ENCODE results near the gene ELP4. TPM values are rescaled to one million over a fixed set of nuclear protein-coding genes. Genes with fewer than 3 reads are reported as not detected.

ELP4 gene, protein sequence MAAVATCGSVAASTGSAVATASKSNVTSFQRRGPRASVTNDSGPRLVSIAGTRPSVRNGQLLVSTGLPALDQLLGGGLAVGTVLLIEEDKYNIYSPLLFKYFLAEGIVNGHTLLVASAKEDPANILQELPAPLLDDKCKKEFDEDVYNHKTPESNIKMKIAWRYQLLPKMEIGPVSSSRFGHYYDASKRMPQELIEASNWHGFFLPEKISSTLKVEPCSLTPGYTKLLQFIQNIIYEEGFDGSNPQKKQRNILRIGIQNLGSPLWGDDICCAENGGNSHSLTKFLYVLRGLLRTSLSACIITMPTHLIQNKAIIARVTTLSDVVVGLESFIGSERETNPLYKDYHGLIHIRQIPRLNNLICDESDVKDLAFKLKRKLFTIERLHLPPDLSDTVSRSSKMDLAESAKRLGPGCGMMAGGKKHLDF
- total RNA-seq (10 to 100 TPM; 15.9 to 22.2 (median 17.2) TPM), total RNA-seq (7.7 to 43.6 (median 26.3) reads per million in 29 experiments)
- total RNA-seq (2013) = 31.4 TPM

DNA sequence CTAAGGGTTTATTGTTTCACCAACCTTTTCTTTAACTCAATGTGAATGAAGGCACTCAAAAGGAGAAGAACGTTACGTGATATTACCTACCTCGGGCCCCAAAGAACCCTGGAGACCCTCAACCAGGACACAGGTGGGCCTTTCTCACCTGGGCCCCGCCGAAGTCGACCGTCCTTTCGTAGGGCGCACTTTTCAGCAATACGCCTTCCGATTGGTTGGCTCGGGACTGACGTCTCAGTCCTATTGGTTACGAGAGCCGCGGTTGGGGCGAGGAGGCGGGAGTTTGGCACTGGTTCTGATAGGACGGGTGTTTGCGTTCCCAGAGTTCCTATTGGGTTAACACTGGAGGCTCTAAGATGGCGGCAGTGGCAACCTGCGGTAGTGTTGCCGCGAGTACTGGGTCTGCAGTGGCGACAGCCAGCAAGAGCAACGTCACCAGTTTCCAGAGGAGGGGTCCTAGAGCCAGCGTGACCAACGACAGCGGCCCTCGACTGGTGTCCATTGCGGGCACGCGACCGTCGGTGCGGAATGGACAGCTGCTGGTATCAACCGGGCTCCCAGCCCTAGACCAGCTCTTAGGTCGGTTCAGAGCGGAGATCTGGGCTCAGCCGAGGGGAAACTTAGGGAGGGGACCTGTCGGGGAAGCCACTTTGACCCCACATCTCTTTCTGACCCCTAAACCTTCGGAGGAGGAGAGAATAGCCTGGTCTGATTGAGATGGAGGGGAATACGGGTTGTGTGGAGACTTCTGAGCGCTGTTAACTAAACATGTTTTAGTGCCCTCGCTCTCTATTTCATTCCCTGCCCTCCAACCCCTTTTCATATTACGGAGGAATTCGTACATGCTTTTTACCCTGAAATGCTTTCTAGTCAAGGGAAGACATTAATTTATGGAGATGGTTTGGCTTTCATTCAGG, at the start of gene ELP4, which contains the start of gene IMMP1L:
Gene ELP4 (plus strand): TSS at position 339 of the 917 bp plus-strand sequence. CDS start 18 bp downstream, at position 357.
Gene IMMP1L (minus strand): TSS at position 194 of the 917 bp plus-strand sequence. CDS start 46,346 bp downstream, outside the sequence.
- no peaks in the 10 kb centered on the region for H3K27me3 ChIP-seq (replicated peaks in 1 of 2; ENCODE audit: control insufficient read depth in 2 of 2, extremely low read depth in 1 of 2, insufficient read depth in 2 of 2, low read length in 1 of 2)
- peak within 1 kb of the TSS; percentile 93 to 98 (median 95) for H3K4me3 Mint-ChIP-seq
- no peaks in the 10 kb centered on the region for H3K27me3 Mint-ChIP-seq
- DNase-seq (peak; percentile 87 to 98 (median 94)), ATAC-seq (replicated peaks in 1 of 4) (peak; percentile 99 to 100 (median 99))
- CTCF ChIA-PET = no interaction called here
- H3K4me1 ChIP-seq (ENCODE audit: control insufficient read depth in 1 of 2, extremely low read depth in 1 of 2, insufficient read depth in 2 of 2, low read length in 2 of 2) = peaks cover 2 to 24% of the 10 kb centered on the region in 2 experiments
- H3K36me3 Mint-ChIP-seq = peaks cover 11% of the 10 kb centered on the region
- peak within 1 kb of the TSS; percentile 82 for H3K27ac ChIP-seq (ENCODE audit: low read length)
- peaks cover 0 to 6% of the 10 kb centered on the region in 2 donors for H3K36me3 ChIP-seq (ENCODE audit: control insufficient read depth in 2 of 2, extremely low read depth in 1 of 2, insufficient read depth in 1 of 2, low read length in 1 of 2)
- WGBS (ENCODE audit: insufficient coverage) = under 1% methylated on average over 36 of the region's 47 CpGs
- POLR2A ChIA-PET = interaction anchor here in 1 of 2 donors (0.5 kb wide), 1 partner anchor 331 kb away, joined by 6 read pairs; no protein-coding TSS in a partner anchor
- peaks cover 48 to 68% (median 53%) of the 10 kb centered on the region in 3 donors for H3K4me1 Mint-ChIP-seq
- no peaks in the 10 kb centered on the region for H3K9me3 Mint-ChIP-seq
- peak within 1 kb of the TSS; percentile 89 to 98 for H3K27ac Mint-ChIP-seq
- peak within 1 kb of the TSS; percentile 58 to 95 for H3K4me3 ChIP-seq (ENCODE audit: control insufficient read depth in 1 of 2, extremely low read depth in 1 of 2, low read length in 1 of 2)
- H3K9me3 ChIP-seq = no peaks in the 10 kb centered on the region

DNA sequence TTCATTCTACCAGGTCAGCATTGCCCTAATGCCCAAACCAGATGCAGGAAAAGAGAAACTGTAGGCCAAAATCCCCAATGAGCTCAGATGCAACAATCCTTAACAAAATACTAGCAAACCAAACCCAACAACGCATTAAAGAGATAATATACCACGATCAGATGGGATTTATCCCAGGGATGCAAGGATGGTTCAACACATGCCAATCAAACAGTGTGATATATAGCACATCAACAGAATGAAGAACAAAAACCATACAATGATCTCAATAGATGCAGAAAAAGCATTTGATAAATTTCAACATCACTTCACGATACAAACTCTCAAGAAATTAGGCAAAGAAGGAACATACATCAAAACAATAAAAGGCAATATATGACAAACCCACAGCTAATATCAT, 45.1 kb upstream of the ELP4 start:
- POLR2A ChIA-PET = no interaction called here
- no peak overlapping the region for H3K4me3 ChIP-seq (ENCODE audit: control insufficient read depth in 1 of 2, extremely low read depth in 1 of 2, low read length in 1 of 2)
- no peak for DNase-seq
- H3K27me3 ChIP-seq (replicated peaks in 1 of 2; ENCODE audit: control insufficient read depth in 2 of 2, extremely low read depth in 1 of 2, insufficient read depth in 2 of 2, low read length in 1 of 2) = no peaks in the 10 kb centered on the region
- Mint-ChIP-seq H3K9me3 (peaks cover 11 to 23% (median 13%) of the 10 kb centered on the region in 3 donors), H3K36me3 (peaks cover 56% of the 10 kb centered on the region), H3K27me3 (no peaks in the 10 kb centered on the region), H3K4me3 (no peak overlapping the region), H3K4me1 (peaks cover 1 to 11% (median 6%) of the 10 kb centered on the region in 3 donors), H3K27ac (no peak overlapping the region)
- no peak overlapping the region for H3K27ac ChIP-seq (ENCODE audit: low read length)
- CTCF ChIA-PET = no interaction called here
- 100% methylated on average over 2 of the region's 3 CpGs for WGBS (ENCODE audit: insufficient coverage)
- H3K4me1 ChIP-seq (ENCODE audit: control insufficient read depth in 1 of 2, extremely low read depth in 1 of 2, insufficient read depth in 2 of 2, low read length in 2 of 2) = no peaks in the 10 kb centered on the region
- H3K36me3 ChIP-seq (ENCODE audit: control insufficient read depth in 2 of 2, extremely low read depth in 1 of 2, insufficient read depth in 1 of 2, low read length in 1 of 2) = no peaks in the 10 kb centered on the region
- no peak for ATAC-seq (replicated peaks in 1 of 4)
- H3K9me3 ChIP-seq = peaks cover 10% of the 10 kb centered on the region

DNA sequence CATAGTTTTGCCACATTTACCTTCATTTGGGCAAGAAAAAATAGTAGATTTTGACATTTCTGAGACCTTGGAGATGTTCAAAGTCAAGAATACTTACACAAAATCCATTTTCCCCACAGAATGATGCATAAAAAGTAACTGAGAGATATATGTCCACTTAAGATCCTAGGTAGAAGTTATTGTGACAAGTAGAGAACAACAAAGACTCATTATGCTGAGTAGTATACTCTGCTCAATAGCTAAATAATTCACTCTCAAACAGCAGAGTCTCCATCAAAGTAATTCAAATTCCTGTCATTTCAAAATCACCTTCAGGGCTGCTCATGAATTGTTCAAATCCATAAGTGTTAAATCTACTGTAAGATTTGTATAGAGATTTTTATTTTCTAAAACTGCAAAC, 35.5 kb upstream of the ELP4 start:
- H3K4me3 Mint-ChIP-seq = no peak overlapping the region
- peaks cover 0 to 3% (median 3%) of the 10 kb centered on the region in 3 donors for H3K9me3 Mint-ChIP-seq
- CTCF ChIA-PET = no interaction called here
- Histone ChIP-seq H3K27ac (ENCODE audit: low read length) (no peak overlapping the region), H3K4me3 (ENCODE audit: control insufficient read depth in 1 of 2, extremely low read depth in 1 of 2, low read length in 1 of 2) (no peak overlapping the region), H3K9me3 (no peaks in the 10 kb centered on the region), H3K36me3 (ENCODE audit: control insufficient read depth in 2 of 2, extremely low read depth in 1 of 2, insufficient read depth in 1 of 2, low read length in 1 of 2) (no peaks in the 10 kb centered on the region), H3K27me3 (replicated peaks in 1 of 2; ENCODE audit: control insufficient read depth in 2 of 2, extremely low read depth in 1 of 2, insufficient read depth in 2 of 2, low read length in 1 of 2) (no peaks in the 10 kb centered on the region), H3K4me1 (ENCODE audit: control insufficient read depth in 1 of 2, extremely low read depth in 1 of 2, insufficient read depth in 2 of 2, low read length in 2 of 2) (no peaks in the 10 kb centered on the region)
- peaks cover 31% of the 10 kb centered on the region for H3K36me3 Mint-ChIP-seq
- no peaks in the 10 kb centered on the region for H3K27me3 Mint-ChIP-seq
- peaks cover 0 to 5% (median 1%) of the 10 kb centered on the region in 3 donors for H3K4me1 Mint-ChIP-seq
- DNase-seq (no peak), ATAC-seq (replicated peaks in 1 of 4) (no peak)
- no peak overlapping the region for H3K27ac Mint-ChIP-seq
- POLR2A ChIA-PET = no interaction called here

DNA sequence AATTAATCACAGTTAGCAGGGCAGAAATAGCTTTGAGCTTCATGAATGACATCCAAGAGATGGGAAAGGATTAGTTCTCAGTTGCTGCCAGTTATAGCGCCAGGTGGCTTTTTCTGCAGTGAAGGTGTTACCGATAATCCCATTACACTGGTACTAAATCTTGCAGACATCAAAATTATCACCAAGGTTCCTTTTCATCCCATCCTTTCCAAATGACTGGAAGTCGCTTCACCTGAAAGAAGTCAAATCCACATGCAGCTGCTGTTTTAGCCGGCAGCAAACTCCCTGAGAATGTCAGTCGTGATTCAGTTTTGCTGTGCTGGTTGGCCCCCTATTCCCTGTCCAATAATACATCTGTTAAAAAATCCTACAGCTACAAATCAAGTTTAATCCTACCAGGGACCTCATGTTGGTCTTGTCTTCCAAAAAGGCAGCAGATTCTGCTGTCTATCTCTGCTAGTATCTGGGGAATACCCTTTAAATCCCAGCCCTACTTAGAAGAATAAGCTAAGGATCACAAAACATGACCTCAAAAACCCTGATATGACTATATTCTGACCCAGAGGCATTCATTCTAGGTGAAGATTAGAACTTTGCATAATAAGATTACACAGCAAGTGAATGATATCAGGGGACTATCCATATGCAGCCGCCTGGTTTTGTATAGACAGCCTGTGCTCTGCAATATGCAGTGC, 31.9 kb upstream of the ELP4 start:
- Mint-ChIP-seq H3K9me3 (no peaks in the 10 kb centered on the region), H3K27ac (no peak overlapping the region), H3K36me3 (peaks cover 15% of the 10 kb centered on the region), H3K4me1 (peaks cover 4 to 17% (median 5%) of the 10 kb centered on the region in 3 donors), H3K4me3 (no peak overlapping the region), H3K27me3 (no peaks in the 10 kb centered on the region)
- no peak for DNase-seq
- CTCF ChIA-PET = interaction anchor here (0.5 to 0.7 kb wide), 2 partner anchors 77 to 759 kb away, joined by 3 read pairs; no protein-coding TSS in a partner anchor
- H3K4me1 ChIP-seq (ENCODE audit: control insufficient read depth in 1 of 2, extremely low read depth in 1 of 2, insufficient read depth in 2 of 2, low read length in 2 of 2) = no peaks in the 10 kb centered on the region
- no peak overlapping the region for H3K27ac ChIP-seq (ENCODE audit: low read length)
- H3K9me3 ChIP-seq = no peaks in the 10 kb centered on the region
- no peaks in the 10 kb centered on the region for H3K27me3 ChIP-seq (replicated peaks in 1 of 2; ENCODE audit: control insufficient read depth in 2 of 2, extremely low read depth in 1 of 2, insufficient read depth in 2 of 2, low read length in 1 of 2)
- POLR2A ChIA-PET = interaction anchor here in 1 of 2 donors (0.8 kb wide), 1 partner anchor 10 kb away, joined by 5 read pairs; no protein-coding TSS in a partner anchor
- no peaks in the 10 kb centered on the region for H3K36me3 ChIP-seq (ENCODE audit: control insufficient read depth in 2 of 2, extremely low read depth in 1 of 2, insufficient read depth in 1 of 2, low read length in 1 of 2)
- no peak overlapping the region for H3K4me3 ChIP-seq (ENCODE audit: control insufficient read depth in 1 of 2, extremely low read depth in 1 of 2, low read length in 1 of 2)
- WGBS (ENCODE audit: insufficient coverage) = 91% methylated on average over 5 of the region's 6 CpGs
- no peak for ATAC-seq (replicated peaks in 1 of 4)

DNA sequence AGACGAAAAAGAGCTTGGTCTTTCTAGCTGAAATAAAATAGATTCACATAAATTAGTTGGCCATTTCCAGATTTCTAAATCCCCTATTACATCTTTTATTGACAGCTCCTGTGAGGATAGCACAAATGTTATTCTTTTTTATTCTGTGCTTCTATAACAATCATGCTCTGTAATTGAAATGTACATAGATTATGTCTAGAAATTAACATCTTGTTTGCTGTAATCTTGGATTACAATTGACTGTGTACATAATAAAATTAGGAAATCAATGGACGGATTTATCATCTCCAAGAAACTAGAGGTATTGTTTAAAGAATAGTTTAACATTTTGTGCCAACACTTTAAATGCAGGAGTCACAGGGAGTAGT, 31.4 kb upstream of the ELP4 start:
- Histone ChIP-seq H3K27me3 (replicated peaks in 1 of 2; ENCODE audit: control insufficient read depth in 2 of 2, extremely low read depth in 1 of 2, insufficient read depth in 2 of 2, low read length in 1 of 2) (no peaks in the 10 kb centered on the region), H3K36me3 (ENCODE audit: control insufficient read depth in 2 of 2, extremely low read depth in 1 of 2, insufficient read depth in 1 of 2, low read length in 1 of 2) (no peaks in the 10 kb centered on the region), H3K9me3 (no peaks in the 10 kb centered on the region), H3K27ac (ENCODE audit: low read length) (no peak overlapping the region), H3K4me3 (ENCODE audit: control insufficient read depth in 1 of 2, extremely low read depth in 1 of 2, low read length in 1 of 2) (no peak overlapping the region), H3K4me1 (ENCODE audit: control insufficient read depth in 1 of 2, extremely low read depth in 1 of 2, insufficient read depth in 2 of 2, low read length in 2 of 2) (no peaks in the 10 kb centered on the region)
- no peaks in the 10 kb centered on the region for H3K27me3 Mint-ChIP-seq
- no peaks in the 10 kb centered on the region for H3K9me3 Mint-ChIP-seq
- no peak overlapping the region for H3K27ac Mint-ChIP-seq
- ATAC-seq (replicated peaks in 1 of 4) (no peak), DNase-seq (no peak)
- ChIA-PET POLR2A (no interaction called here), CTCF (interaction anchor here in 1 of 2 donors (0.5 kb wide), 1 partner anchor 759 kb away, joined by 3 read pairs; no protein-coding TSS in a partner anchor)
- peaks cover 15% of the 10 kb centered on the region for H3K36me3 Mint-ChIP-seq
- H3K4me3 Mint-ChIP-seq = no peak overlapping the region
- peaks cover 4 to 17% (median 7%) of the 10 kb centered on the region in 3 donors for H3K4me1 Mint-ChIP-seq
- WGBS (ENCODE audit: insufficient coverage) = no CpG with 5 or more reads among the region's 2 CpGs

DNA sequence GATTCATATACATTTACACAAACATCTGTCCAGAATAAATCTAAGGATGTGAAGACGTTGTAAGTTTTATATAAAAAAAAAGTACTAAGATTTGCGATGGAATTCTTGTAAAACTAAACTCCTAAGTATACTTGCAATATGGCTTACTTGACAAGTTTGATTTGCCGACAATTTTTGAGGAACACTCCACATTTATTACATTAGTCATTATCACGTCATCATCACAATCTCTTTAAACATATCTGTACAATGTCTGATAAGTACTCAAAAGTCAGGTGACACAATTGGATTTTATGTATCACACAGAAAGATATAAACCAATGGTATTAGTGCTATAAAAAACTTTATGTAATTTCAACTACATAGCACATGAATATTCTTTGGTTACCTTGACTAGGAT, 30.5 kb upstream of the ELP4 start:
- Mint-ChIP-seq H3K27me3 (no peaks in the 10 kb centered on the region), H3K4me1 (peaks cover 4 to 17% (median 7%) of the 10 kb centered on the region in 3 donors), H3K27ac (no peak overlapping the region), H3K4me3 (no peak overlapping the region), H3K9me3 (no peaks in the 10 kb centered on the region), H3K36me3 (peaks cover 11% of the 10 kb centered on the region)
- no peak for ATAC-seq (replicated peaks in 1 of 4)
- Histone ChIP-seq H3K36me3 (ENCODE audit: control insufficient read depth in 2 of 2, extremely low read depth in 1 of 2, insufficient read depth in 1 of 2, low read length in 1 of 2) (no peaks in the 10 kb centered on the region), H3K4me3 (ENCODE audit: control insufficient read depth in 1 of 2, extremely low read depth in 1 of 2, low read length in 1 of 2) (no peak overlapping the region), H3K27ac (ENCODE audit: low read length) (no peak overlapping the region), H3K4me1 (ENCODE audit: control insufficient read depth in 1 of 2, extremely low read depth in 1 of 2, insufficient read depth in 2 of 2, low read length in 2 of 2) (no peaks in the 10 kb centered on the region), H3K9me3 (no peaks in the 10 kb centered on the region), H3K27me3 (replicated peaks in 1 of 2; ENCODE audit: control insufficient read depth in 2 of 2, extremely low read depth in 1 of 2, insufficient read depth in 2 of 2, low read length in 1 of 2) (no peaks in the 10 kb centered on the region)
- ChIA-PET CTCF (no interaction called here), POLR2A (no interaction called here)
- no peak for DNase-seq
- WGBS (ENCODE audit: insufficient coverage) = no CpG with 5 or more reads among the region's 4 CpGs

Measured in T-cell (primary cell).